IPS DF 6.9 (cell line): ENCODE measurements around the gene PGS1.
A peak's percentile ranks its signal among the peaks of the same experiment; 100 is the strongest.
"Not testable (repeated sequence)": the region's sequence is repeated elsewhere in the genome, so short reads cannot be mapped to it uniquely, and the experiment has no call there.

Experiments used
- DNase-seq: peaks from one replicate; pipeline ENCODE4 v3.0.0-alpha.2; 2013; ENCODE audit warnings: low read depth, low spot score
- H3K27ac ChIP-seq: one replicate; pipeline ENCODE4 v1.5.1; 2013; ENCODE audit warnings: low read length, control low read depth
- H3K27me3 ChIP-seq: 2 replicates; pipeline ENCODE4 v1.6.1; 2013; ENCODE audit warnings: mild to moderate bottlenecking, low read length; ENCODE audit not compliant: control insufficient read depth, insufficient read depth
- H3K36me3 ChIP-seq: 2 replicates; pipeline ENCODE4 v1.6.1; 2013; ENCODE audit warnings: low read length; ENCODE audit not compliant: control insufficient read depth, insufficient read depth
- H3K4me1 ChIP-seq: 2 replicates; pipeline ENCODE4 v1.6.1; 2013; ENCODE audit warnings: low read length; ENCODE audit not compliant: control insufficient read depth, insufficient read depth
- H3K4me3 ChIP-seq: 2 replicates; pipeline ENCODE4 v1.5.1; 2013; ENCODE audit warnings: mild to moderate bottlenecking, low read length
- H3K9me3 ChIP-seq: 2 replicates; pipeline ENCODE4 v1.6.1; 2013; ENCODE audit warnings: low read length, inconsistent platforms; ENCODE audit not compliant: control insufficient read depth, insufficient read depth
- WGBS: extraction: QIAGEN DNeasy Blood & Tissue Kit; methylation state at CpG from one replicate; pipeline ENCODE4 v1.1.7; 2013; ENCODE audit warnings: mixed read lengths, missing lambda C conversion rate; ENCODE audit not compliant: insufficient read length, insufficient coverage; 5-methylcytosine and 5-hydroxymethylcytosine counted together

Gene PGS1

GRCh38 chr17:78378225-78379130 is at the start of gene PGS1:
Gene PGS1 (plus strand): TSS chr17:78378649. CDS start chr17:78378666, 17 bp downstream.
- DNase-seq = no peak
- Histone ChIP-seq H3K4me1 (peaks cover 8% of the 10 kb centered on the region; the same call in 1 of the 2 replicates), H3K27me3 (no peaks in the 10 kb centered on the region), H3K27ac (no peak within 1 kb of the TSS), H3K4me3 (peak within 1 kb of the TSS; percentile 77; the same call in 1 of the 2 replicates), H3K9me3 (no peaks in the 10 kb centered on the region), H3K36me3 (no peaks in the 10 kb centered on the region)
- WGBS = no CpG with 5 or more reads among the region's 89 CpGs

GRCh38 chr17:78329263-78330059 is 49.0 kb upstream of the PGS1 start:
- Histone ChIP-seq H3K36me3 (no peaks in the 10 kb centered on the region), H3K4me1 (peaks cover 1% of the 10 kb centered on the region; the same call in 1 of the 2 replicates), H3K9me3 (no peaks in the 10 kb centered on the region), H3K27ac (no peak overlapping the region), H3K27me3 (no peaks in the 10 kb centered on the region), H3K4me3 (no peak overlapping the region)
- no CpG with 5 or more reads among the region's 16 CpGs for WGBS
- DNase-seq = no peak

GRCh38 chr17:78330570-78331224 is 47.8 kb upstream of the PGS1 start:
- 0 out of 2 replicates have a peak, but pooled peaks cover 2% of the 10 kb centered on the region for H3K4me1 ChIP-seq
- H3K4me3 ChIP-seq = no peak overlapping the region
- WGBS = no CpG with 5 or more reads among the region's 13 CpGs
- no peak for DNase-seq
- H3K27me3 ChIP-seq = no peaks in the 10 kb centered on the region
- H3K36me3 ChIP-seq = no peaks in the 10 kb centered on the region
- no peak overlapping the region for H3K27ac ChIP-seq
- H3K9me3 ChIP-seq = no peaks in the 10 kb centered on the region

DNA sequence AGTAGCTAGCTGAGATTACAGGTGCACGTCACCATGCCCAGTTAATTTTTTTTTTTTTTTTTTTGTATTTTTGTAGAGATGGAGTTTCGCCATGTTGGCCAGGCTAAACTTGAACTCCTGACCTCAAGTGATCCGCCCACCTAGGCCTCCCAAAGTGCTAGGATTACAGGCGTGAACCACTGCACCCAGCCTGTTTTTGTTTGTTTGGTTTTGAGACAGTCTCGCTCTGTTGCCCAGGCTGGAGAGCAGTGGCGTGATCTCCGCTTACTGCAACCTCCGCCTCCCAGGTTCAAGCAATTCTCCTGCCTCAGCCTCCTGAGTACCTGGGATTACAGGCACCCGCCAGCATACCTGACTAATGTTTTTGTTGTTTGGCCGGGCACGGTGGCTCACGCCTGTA is 47.1 kb upstream of the PGS1 start:
- no CpG with 5 or more reads among the region's 12 CpGs for WGBS
- DNase-seq, H3K4me3 ChIP-seq, H3K4me1 ChIP-seq, H3K36me3 ChIP-seq, H3K9me3 ChIP-seq, H3K27ac ChIP-seq, H3K27me3 ChIP-seq: not testable (repeated sequence)

GRCh38 chr17:78332991-78333390 is 45.5 kb upstream of the PGS1 start:
- no peaks in the 10 kb centered on the region for H3K27me3 ChIP-seq
- H3K4me3 ChIP-seq = no peak overlapping the region
- no peak overlapping the region for H3K27ac ChIP-seq
- WGBS = no CpG with 5 or more reads among the region's 4 CpGs
- no peak for DNase-seq
- H3K36me3 ChIP-seq = no peaks in the 10 kb centered on the region
- H3K9me3 ChIP-seq = no peaks in the 10 kb centered on the region
- 0 out of 2 replicates have a peak, but pooled peaks cover 2% of the 10 kb centered on the region for H3K4me1 ChIP-seq

DNA sequence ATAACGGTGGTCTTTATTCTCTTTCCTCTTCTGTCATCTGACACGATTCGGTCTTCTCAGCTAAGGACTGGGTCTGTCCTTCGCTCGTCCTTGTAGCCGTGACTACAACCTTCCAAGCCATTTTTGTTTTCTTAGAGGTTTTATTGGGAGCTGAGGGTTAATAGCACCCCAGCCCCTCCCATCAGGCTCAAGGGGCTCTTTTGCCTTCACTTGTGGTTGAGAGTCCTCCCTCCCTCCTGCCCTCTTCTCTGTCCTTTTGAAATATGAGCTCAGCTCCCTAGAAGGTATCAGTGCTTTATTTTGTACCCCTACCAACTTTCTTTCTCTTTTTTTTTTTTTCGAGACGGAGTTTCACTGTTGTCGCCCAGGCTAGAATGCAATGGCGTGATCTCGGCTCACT is 43.2 kb upstream of the PGS1 start:
- Histone ChIP-seq H3K4me1 (0 out of 2 replicates have a peak, but pooled peaks cover 2% of the 10 kb centered on the region), H3K9me3 (no peaks in the 10 kb centered on the region), H3K27ac (no peak overlapping the region), H3K36me3 (no peaks in the 10 kb centered on the region), H3K4me3 (no peak overlapping the region), H3K27me3 (no peaks in the 10 kb centered on the region)
- WGBS = no CpG with 5 or more reads among the region's 11 CpGs
- DNase-seq = no peak

GRCh38 chr17:78337244-78338109 is 41.0 kb upstream of the PGS1 start:
- Histone ChIP-seq H3K27ac (no peak overlapping the region), H3K4me3 (no peak overlapping the region), H3K4me1 (peaks cover 2% of the 10 kb centered on the region; the same call in 1 of the 2 replicates)

DNA sequence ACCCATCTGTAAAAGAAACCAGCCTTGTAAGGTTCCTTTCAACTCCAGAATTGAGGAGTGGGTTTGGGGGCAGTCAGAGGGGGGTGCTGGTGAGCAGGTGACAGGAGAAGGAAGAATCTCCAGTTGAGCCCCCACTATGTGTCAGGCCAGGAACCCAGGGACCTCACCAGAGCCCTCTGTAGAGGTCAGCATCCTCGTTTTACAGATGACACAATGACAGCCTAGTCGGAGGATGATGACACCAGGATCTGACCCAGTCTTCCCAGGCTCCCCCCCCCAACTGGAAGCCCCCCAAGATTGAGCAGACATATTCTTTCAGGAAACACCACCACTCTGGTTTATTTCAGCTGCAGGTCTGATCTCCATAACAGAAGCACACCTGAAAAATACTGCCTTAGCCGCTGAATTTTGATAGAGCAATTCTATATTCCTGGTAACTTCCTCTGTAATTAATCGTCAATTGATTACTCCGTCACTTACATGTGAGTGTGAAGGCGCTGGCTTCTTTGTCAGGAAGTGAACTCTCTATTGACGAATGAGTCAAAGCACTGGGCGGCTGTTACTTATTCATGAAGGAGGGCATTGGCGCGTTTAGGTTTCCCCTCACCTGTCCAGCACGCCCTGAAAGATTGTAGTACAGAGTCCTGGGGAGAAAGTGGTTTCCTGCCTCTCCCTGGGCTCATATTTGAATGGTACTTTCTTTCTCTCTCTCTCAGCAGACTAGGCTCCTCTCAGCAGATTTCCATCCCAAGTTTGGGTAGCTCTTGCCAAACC is 39.8 kb upstream of the PGS1 start:
- WGBS = no CpG with 5 or more reads among the region's 11 CpGs
- Histone ChIP-seq H3K27ac (no peak overlapping the region), H3K4me3 (no peak overlapping the region), H3K36me3 (no peaks in the 10 kb centered on the region), H3K27me3 (no peaks in the 10 kb centered on the region), H3K4me1 (peaks cover 10% of the 10 kb centered on the region), H3K9me3 (no peaks in the 10 kb centered on the region)
- no peak for DNase-seq

More at GRCh38 chr17:78337244-78338109, 41.0 kb upstream of the PGS1 start:
- no CpG with 5 or more reads among the region's 19 CpGs for WGBS
- no peak for DNase-seq
- Histone ChIP-seq H3K27me3 (no peaks in the 10 kb centered on the region), H3K36me3 (no peaks in the 10 kb centered on the region), H3K9me3 (no peaks in the 10 kb centered on the region)
